GM19324 (cell line): ENCODE data around the gene PIP5K1B.

Experiments
- ATAC-seq: cut with Tn5 transposase; IDR thresholded peaks from one replicate; pipeline ENCODE4 v1.9.1; 2021; ENCODE audit warnings: mild to moderate bottlenecking, moderate library complexity; ENCODE audit not compliant: unreplicated experiment, low FRiP score

The PIP5K1B gene

DNA sequence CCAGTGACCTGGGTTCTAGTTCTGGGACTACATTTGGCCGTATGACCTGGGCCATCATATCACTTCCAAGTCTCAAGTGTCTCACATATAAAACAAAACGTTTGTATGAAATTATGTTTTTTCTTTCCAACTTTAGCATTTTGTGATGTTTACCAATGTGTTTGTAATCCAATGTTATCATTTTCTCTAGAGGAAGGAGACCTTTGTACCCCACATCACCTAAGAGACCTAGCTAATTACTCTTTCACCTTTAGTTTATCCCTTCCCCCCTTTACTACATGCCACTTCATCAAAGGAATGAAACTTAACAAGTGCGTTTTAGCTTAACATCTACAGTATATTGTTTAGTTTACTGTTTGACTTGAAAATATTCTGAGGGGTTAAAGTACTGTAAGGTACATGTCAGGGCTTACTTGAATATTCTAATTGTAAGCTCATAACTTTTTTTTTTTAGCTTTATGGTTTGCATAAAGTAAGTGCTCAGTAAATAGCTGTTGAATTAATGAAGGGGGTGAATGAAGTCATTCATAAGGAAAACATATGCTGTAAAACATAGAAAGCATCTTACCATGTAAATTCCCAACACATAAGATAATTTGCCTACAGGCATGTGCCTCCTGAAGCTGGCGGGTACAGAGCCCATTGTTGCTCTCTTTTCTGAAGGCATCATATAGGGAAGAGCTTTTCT is 2.9 kb downstream of the PIP5K1B start:
- no peak for ATAC-seq

DNA sequence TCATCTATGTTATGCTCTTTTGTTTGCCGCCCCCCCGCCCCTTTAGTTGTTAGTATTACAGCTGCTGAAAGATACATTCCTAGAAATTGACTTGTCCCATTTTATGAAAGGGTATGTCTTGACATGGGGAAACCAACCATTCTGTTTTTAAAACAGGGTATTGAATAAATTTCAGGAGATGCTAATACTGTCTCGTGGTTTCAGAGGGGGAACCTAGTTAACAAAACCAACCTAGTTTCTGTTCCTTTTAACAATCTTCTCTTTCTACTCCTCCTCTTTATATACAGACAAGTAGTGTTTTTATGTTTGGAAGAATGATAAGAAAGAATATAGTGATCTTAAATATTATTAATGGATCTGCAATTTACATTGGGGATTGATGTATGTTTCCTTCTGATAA is 3.5 kb downstream of the PIP5K1B start:
- no peak for ATAC-seq

DNA sequence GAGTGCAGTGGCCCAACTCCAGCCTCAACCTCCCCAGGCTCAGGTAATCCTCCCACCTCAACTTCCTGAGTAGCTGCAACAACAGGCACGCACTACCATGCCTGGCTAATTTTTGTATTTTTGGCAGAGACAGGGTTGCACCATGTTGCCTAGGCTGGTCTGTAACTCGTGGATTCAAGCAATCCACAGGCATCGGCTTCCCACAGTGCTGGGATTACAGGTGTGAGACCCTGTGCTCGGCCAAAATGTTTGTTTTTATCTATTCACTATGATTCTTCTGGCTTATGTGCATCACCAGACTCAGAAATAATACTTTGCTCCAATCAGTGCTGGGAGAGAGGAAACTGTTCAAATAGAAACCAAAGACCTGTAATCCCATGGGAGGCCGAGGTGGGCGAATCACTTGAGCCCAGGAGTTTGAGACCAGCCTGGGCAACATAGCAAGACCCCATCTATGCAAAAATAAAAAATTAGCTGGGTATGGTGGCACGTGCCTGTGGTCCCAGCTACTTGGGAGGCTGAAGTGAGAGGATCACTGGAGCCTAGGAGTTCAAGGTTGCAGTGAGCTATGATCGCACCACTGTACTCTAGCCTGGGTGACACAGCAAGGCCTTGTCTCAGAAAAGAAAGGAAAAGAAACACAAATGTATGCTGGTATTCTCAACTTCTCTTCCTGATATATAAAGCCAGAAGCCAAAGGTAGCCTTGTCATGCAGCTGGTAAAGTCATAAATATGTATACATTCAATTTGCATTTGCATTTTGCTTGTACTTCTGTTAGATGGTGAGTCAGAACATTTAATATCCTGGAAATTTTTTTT is 4.5 kb downstream of the PIP5K1B start:
- ATAC-seq: no peak

DNA sequence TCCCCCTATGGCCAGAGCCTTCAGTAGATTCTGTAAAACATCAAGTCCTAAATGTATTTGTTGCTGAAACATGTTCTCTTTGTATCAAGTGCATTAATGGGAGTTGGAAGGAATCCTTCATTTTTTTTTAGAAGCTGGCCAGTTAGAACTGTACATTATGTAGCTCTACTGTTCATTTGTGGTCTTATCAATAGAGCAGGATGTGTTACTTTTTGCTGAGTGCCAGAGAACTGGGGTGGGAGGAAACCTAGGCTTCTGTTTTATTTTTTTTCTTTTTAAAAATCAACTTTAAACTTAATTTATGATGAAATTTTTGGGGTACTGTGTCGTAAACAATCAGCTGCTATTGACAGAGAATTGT is 5.1 kb downstream of the PIP5K1B start:
- no peak for ATAC-seq

DNA sequence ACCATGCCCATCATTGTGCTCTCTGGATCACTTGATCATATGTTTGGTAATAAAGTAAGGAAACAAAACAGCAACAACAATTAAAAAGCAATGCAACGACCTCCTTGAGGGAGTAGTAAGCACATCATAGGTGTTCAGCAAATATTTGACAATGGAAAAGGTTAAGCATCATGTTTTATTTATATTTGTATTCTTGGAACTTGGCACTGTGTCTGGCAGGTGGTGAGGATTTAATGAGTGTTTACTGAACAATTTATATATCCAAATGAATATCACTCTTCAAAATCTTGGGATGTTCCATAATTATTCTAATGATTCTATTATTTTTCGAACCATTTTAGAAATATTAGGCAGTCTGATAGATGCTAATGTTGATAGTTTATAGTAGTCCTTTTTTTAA is 6.2 kb downstream of the PIP5K1B start:
- ATAC-seq: no peak

DNA sequence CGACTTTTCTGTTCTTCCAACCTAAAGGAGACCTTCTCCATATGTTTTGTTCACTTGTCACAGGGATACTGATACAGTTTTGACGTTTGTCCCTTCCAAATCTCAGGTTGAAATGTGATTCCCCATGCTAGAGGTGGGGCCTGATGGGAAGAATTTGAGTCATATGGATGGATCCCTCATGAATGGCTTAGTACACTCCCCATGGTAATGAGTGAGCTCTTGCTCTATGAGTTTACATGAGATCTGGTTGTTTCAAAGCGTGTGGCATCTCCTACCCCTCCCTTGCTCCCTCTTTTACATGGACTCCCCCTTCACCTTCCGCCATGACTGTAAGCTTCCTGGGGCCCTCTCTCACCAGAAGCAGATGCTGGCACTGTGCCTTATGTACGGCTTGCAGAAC is 6.9 kb downstream of the PIP5K1B start:
- ATAC-seq: no peak

DNA sequence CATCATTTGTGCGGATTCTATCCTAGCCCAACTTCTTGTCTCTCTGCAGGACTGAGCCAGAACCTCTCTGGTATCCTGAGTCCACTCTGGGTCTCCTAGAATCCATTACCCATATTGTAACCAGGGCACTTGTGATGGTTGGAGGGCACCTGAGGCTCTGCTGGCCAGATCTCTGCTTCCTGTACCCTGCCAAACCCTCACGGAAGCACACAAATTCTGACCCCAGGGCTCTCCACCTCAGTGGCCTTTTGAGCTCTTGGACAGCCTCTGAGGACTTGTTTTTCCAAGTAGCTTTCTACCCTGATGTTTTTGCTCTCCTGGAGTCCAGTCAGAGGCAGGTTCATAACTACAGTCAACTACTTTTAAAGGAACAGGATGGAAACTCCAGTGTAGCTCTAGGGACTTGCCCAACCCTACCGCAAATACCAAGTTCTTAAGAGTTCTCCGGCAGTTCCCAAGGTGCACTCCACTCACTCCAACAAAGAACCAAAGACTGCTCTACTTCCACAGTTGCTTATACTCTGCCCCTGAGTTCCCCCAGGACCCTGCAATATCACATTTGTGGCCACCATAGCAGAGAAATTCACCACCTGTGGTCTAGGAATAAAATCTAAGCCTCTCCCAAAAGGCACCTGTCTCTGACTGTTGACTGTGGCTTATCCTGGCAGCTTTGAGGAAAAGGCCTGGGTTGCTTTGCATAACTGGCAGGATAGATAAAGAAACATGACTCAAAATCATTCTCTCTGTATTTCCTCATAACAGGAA is 9.6 kb downstream of the PIP5K1B start:
- ATAC-seq: no peak

DNA sequence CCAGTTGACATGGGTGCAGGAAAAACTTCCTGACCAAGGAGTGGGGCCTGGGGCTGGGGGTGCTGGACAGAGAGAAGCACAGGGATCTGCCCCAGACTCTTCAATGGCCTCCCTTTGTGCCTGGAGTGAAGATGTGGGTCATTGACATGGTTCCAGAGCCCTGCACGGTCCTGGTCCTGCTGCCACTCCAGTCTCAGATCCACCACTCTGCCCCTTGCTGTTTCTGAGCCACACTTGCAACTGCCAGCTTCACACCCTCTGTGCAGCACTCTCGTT is 10.1 kb downstream of the PIP5K1B start:
- no peak for ATAC-seq

DNA sequence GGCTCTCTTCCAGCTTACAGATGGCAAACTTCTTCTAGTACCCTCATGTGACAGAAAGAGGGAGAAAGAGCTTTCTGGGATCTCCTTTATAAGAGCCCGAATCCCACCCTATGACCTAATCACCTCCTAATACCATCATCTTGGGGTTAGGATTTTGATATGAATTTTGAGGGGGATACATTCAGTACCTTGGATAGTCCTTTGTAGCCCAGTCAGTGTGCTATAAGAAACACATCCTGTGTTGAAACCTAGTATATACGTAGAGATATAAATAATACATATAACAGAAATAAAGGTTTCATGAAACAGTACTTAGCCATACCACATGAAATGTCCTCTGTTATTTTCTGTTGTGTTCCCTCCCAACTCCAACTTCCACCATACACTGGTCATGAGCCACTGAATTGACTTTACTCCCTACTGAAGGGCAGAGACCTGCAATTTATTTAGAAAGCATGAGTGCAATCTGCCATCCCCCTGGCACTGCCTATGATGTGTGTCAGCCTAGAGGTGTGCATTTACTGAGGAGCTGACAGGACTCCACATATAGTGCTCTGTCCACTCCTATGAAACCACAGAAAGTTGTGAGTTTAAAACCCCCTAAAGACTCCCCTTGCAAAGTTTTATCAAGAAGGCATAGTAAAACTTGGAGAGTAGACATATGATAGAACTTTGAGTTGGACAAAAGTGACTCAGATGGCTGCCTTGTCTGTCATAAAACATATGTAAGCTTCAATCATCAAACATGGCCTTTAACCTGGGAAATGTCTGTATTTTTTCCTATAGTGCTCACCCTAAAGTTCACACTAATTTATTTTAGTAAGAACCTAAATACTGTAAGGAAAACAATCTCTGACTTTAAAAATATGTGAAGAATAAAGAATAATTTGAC is 12.8 kb downstream of the PIP5K1B start:
- no peak for ATAC-seq

DNA sequence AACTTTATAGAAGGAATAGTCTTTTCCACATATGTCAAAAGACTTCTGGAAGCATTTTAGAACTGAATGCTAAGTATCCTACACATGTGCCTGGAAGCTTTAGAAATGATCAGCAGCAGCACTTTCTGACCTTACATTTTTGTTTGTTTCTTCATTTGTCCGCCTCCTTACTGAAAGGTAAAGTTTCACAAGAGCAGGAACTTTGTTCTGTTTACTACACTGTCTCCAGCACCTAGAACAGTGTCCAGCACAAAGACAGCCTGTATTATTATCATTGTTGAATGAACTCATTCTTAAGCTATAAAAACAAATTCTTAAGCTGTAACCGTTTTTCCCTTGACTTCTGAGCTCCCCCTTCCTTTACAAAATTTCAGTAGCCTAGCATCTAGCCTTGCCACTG is 14.8 kb downstream of the PIP5K1B start:
- ATAC-seq: no peak

DNA sequence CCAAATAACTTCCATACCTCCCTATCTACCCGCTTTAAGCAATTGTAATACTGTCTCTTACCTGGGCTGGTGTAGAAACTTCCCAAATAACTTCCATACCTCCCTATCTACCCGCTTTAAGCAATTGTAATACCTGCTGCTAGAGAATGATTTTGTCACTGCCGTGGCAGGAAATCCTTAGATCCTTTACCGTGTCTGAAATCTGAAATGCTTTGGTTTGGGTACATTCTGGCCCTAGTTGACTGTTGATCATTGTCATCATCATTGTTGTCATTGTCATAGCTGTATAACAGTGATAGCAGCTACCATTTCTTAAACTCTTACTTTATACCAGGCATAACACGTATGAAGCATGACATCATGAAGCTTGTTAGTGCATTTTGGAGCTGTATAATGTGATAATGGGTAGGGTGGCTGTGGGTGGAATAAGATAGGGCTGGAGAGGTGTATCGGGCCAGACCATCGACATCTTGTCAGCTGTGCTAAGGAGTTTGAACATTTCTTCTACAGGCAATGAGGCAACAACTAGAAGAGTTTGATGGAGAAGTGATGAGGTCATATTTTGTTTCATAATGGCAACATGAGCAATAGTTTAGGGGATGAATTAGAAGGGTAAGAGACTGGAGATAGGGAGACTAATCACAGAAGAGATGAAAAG is 15.7 kb downstream of the PIP5K1B start:
- ATAC-seq: no peak

DNA sequence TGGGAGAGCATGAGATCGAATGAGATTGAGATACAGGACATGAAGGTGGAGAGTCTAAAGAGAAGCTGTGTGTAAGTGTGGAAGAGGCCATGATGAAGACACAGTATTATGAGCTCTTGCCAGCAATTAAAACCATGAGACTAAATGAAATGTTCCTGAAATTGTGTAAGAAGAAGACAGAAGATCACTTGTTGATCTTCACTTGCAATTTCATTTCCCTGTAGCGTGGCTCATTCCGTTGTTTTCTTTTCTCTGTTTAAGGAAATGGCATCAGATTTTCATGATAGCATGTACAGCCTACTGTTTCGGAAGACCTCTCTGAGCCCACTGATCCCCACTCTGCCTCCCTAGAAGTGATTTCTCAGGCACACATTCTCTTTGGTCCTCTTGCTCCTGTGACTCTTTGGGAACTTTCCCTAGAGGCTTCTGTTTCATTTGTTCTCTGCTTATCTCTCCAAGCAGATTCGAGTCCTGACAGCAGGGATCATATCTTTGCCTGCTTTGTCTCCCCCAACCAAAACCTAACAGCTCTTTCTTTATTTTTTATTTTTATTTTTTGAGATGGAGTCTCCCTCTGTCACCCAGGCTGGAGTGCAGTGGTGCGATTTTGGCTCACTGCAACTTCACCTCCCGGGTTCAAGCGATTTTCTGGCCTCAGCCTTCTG is 16.8 kb downstream of the PIP5K1B start:
- ATAC-seq: no peak

DNA sequence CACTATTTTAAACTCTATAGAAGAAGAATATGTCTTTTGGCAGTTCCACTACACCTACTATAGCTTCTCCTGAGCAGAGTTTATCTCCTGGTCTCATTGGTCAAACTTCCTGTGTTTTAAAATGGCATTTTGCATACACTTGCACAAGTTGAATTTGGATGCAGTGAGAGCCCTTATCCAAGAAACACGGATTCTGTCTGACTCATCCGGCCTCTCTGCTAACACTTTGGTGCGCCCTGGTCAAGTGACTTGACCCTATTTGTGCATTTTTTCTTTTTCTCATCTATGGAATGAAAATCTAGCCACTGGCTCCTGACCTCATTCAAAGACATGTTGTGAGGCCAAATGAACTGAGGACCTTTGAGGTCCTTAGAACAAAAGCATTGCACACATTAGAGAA is 20.0 kb downstream of the PIP5K1B start:
- no peak for ATAC-seq

DNA sequence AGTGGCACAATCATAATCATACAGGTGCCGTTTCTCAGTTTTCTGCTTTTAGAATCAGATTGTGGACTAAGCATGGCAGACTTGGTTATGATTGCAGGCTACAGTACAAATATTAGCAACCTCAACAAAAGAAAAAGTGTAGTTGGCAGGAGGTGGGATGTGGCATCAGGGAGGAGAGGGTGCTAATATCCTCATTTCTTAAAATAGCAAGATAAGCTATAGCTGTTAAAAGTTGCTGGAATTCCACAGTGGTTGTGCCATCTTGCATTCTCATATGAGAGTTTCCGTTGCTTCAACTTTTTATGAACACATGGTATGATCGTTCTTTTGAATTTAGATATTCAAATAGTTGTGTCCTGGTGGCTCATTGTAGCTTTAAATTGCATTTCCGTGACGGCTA is 21.4 kb downstream of the PIP5K1B start:
- ATAC-seq: no peak

DNA sequence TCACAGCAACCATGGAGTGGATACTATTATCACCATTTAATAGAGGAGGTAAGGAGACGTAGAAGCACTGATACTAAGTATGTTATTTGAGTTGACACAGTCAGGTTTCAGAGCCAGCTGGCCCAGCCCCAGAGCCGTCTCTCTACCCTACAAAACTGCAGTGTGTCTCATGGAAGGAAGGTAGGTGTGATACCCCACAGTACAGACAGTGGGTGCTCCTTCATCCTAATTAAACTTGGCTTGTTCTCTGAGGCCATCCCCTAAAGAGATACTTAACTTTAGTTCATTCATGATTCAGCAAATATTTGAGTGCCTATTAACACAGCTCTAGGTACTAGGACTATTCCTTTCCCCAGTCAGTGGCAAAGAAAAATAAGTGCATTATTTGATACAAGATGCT is 22.6 kb downstream of the PIP5K1B start:
- no peak for ATAC-seq

DNA sequence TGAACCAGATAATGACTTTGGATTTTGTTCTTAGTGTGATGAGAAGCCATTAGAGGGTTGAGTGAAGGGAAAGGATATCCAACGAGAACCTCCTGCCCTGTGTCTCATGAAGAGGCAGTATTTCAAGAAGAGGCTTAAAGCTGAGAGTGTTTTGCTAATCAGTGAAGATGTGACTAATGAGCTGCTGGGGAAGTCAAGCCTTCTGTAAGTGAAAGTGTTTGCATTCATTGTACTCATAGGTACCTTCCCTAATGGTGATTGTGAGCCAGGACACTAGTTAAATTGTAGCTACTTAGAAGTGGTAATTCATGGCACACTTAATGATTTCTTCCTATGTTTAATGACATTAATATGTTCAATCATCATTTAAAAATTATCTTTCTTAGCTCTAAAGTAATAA is 23.7 kb downstream of the PIP5K1B start:
- ATAC-seq: no peak

DNA sequence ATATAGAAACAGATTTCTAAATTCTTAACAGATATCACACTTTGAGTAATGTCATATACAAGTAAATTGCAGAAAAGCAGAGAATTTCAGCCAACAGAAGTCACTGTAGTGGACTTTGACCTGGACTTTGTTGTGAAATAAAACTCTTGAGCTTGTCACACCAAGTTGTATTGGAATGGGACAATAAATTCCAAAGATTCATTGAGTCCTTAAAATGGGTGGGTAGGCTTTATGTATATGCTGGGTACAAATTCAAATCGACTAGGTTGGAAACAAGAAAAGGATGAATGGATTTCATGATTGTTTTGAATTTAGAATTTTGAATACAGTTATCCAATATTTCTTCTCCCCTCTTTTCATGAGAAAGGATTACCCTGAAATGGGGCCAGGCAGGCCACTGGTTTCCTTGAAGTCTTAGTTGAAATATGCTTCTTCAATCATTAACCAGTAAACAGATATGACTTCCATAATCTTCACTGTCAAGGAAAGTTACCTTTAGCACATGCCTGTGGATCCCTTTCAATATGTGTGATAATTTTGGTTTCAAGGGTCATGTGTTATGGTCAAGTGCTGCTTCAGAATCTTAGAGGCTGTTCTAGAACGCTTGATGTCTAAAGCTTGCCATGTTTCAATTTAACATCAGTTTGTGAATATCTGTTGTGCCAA is 25.7 kb downstream of the PIP5K1B start:
- ATAC-seq: no peak

DNA sequence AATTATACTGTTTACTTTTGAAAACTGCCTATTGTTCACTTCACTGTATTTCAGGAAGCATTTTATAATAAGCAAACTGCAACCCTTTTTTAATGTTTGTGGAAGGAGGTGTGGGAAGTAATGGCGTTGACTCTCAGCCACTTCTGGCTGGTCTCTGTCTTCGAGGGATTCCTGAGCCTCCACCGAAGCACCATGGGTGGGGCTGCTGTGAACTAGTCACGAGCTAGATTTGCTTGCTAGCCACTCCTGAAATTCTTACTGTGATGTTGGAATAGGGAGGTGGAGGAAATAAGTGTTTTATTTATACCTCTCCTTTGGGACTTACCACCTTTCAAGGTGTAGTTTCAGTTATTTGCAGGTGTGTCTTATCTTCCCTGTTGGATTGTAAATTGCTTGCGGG is 26.8 kb downstream of the PIP5K1B start:
- ATAC-seq: no peak

DNA sequence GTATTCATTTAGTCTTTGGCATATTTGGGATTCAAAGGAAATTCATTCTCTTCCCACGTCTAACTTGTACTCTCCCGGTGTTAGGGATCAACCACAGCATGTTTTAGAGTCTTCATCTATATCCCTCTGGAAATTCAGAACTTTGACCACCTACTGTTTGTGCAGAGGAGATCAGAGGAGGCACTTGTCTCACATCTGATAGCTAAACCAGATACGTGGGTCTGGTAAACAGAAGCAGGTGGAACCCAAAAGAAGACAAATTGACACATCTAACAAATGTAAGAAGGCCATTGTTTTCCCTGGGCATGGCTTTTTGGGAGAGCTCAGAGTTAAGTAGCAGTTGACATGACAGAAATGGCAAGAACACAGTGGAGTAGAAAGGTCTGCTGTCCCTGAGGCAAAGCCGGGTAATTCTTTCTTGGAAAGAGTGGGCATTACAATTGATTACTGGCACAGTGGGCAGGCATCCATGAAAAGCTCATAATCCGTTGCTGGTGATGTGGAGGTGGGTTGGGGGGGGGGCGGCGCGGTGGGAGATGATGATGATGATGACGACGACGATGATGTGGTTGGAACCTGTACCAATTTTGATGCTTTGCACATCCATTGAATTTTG is 27.5 kb downstream of the PIP5K1B start:
- ATAC-seq: no peak
